Activated CD4-positive, alpha-beta T cell treated with anti-CD3 and anti-CD28 coated beads for 36 hours (primary cell): Measurements from ENCODE around the gene ADCY2. TPM values are rescaled to one million over a fixed set of nuclear protein-coding genes. Genes with fewer than 3 reads are reported as not detected.

ENCODE experiments used
- ATAC-seq: fragments of 200-7000 bp; cut with Tn5 transposase; one replicate; pipeline ENCODE4 v1.10.0; 2021; ENCODE audit warnings: mild to moderate bottlenecking, moderate library complexity
- CTCF ChIA-PET: fragments of 350-600 bp; sonication (Branson Sonifier 250); formaldehyde crosslinking; loops from one replicate; lab custom pipeline; 2021; ENCODE audit warnings: antibody characterized with exemption; lab: Charles Lee
- POLR2A ChIA-PET: fragments of 350-600 bp; sonication (Branson Sonifier 250); formaldehyde crosslinking; loops from one replicate; lab custom pipeline; 2021; ENCODE audit warnings: antibody characterized with exemption, inconsistent platforms; lab: Charles Lee
- DNase-seq: peaks from one replicate; pipeline ENCODE4 v3.0.0-alpha.2; 2020
- H3K27ac Mint-ChIP-seq: one replicate; pipeline ENCODE4 v1.8.0; 2021; ENCODE audit warnings: mixed read lengths
- H3K27me3 Mint-ChIP-seq: one replicate; pipeline ENCODE4 v1.8.0; 2021; ENCODE audit warnings: mixed read lengths
- H3K36me3 Mint-ChIP-seq: one replicate; pipeline ENCODE4 v1.8.0; 2021; ENCODE audit warnings: low read depth, mixed read lengths
- H3K4me1 Mint-ChIP-seq: one replicate; pipeline ENCODE4 v1.8.0; 2021; ENCODE audit warnings: mixed read lengths
- H3K4me3 Mint-ChIP-seq: one replicate; pipeline ENCODE4 v1.8.0; 2021; ENCODE audit warnings: mild to moderate bottlenecking, moderate library complexity, mixed read lengths
- H3K9me3 Mint-ChIP-seq: one replicate; pipeline ENCODE4 v1.8.0; 2021; ENCODE audit warnings: low read depth, mixed read lengths
- intact Hi-C, 2 experiments: fragments of 100-400 bp; cut with DNase I in 1 of 2; cut with micrococcal nuclease in 1 of 2; formaldehyde crosslinking; loops; one replicate each; pipeline versions ENCODE4 v1.14.2 to v1.15.1; 2022 to 2024; cut with DNase I, micrococcal nuclease
- total RNA-seq, 2 experiments: library from RNA; stranded (reverse); gene quantifications; one replicate each; pipeline ENCODE4 v1.2.3, GENCODE V29; 2021

The ADCY2 gene
- total RNA-seq, 2 experiments from 2014 or later = not detected

DNA sequence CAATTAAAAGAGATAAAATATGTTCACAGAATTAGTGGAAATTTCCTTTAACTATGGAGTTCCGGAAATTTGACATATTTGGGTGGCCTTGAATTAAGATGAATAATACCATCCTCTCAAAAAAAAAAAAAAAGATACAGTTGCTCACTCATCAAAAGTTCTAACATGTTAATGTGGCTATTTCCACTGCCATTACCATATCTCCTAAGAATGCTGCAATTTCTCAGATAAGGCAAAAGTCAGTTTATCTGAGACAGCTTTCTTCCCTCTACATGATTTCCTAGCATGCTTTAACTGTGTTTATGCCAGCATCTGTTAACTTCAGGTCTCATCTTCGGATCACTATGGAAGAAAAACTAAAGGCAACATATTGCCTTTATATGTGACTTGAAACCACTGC is 470.3 kb downstream of the ADCY2 start:
- no peak for DNase-seq
- no peak overlapping the region for H3K4me3 Mint-ChIP-seq
- POLR2A ChIA-PET = no interaction called here
- H3K9me3 Mint-ChIP-seq = no peaks in the 10 kb centered on the region
- CTCF ChIA-PET = interaction anchor here (5.0 kb wide), 1 partner anchor 9 kb away, joined by 21 read pairs; no protein-coding TSS in a partner anchor
- peaks cover 43% of the 10 kb centered on the region for H3K4me1 Mint-ChIP-seq
- no peaks in the 10 kb centered on the region for H3K27me3 Mint-ChIP-seq
- ATAC-seq = no peak
- H3K27ac Mint-ChIP-seq = no peak overlapping the region
- H3K36me3 Mint-ChIP-seq = peaks cover 35% of the 10 kb centered on the region
- intact Hi-C loops = loop anchor here (5.0 to 10.0 kb wide), 3 partner anchors 1151 to 1489 kb away; partner anchors contain the start of genes TENT4A (in 2 of the 2) and MED10 (in 1 of the 2)

DNA sequence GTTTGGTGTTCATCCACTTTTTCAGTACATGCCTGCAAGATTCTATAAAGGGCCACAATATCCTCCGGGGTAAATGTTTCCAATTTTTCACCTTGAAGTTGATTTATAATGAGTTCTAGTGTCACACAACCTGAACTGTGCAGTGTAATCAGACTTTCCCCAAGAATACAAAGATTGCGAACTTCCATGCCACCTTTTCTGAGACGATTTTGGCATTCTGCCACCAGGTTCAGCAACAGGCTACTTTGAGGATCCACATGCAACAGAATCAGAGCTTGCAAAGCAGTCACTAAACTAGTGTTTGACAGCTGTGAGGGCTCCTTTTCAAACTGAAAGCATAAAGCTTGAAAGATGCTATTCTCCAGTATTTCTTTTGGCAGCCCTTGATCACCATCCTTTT is 471.3 kb downstream of the ADCY2 start:
- ATAC-seq (no peak), DNase-seq (no peak)
- POLR2A ChIA-PET = interaction anchor here (1.0 kb wide), 1 partner anchor 10 kb away, joined by 3 read pairs; no protein-coding TSS in a partner anchor
- intact Hi-C loops = loop anchor here (5.0 to 10.0 kb wide), 3 partner anchors 1152 to 1490 kb away; partner anchors contain the start of genes TENT4A (in 2 of the 2) and MED10 (in 1 of the 2)
- H3K4me1 Mint-ChIP-seq = peaks cover 53% of the 10 kb centered on the region
- H3K4me3 Mint-ChIP-seq = peak overlapping the region; percentile 94
- CTCF ChIA-PET = interaction anchor here (0.7 to 5.0 kb wide), 3 partner anchors 9 to 20 kb away, joined by 3 to 21 read pairs (median 3); no protein-coding TSS in a partner anchor
- H3K27ac Mint-ChIP-seq = no peak overlapping the region
- H3K9me3 Mint-ChIP-seq = no peaks in the 10 kb centered on the region
- H3K36me3 Mint-ChIP-seq = peaks cover 37% of the 10 kb centered on the region
- no peaks in the 10 kb centered on the region for H3K27me3 Mint-ChIP-seq

DNA sequence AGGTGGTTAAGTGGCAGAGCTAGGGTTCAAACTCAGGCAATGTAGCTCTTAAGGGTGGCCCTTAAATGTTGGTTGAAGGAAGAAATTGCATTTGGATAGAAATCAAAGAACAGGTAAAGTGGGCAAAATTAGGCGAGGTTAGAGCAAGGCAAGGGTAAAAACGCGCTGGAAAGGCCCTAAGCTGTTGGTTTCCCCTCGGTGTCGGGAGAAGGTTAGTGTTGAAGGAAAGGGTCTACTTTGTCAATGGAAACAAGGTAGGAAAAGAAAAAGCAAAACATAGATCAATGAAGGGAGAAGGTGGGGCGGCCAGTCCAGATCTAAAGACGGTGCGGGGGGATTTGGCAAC is 472.5 kb downstream of the ADCY2 start:
- intact Hi-C loops = loop anchor here (2.0 to 10.0 kb wide), 7 partner anchors 18 to 1491 kb away; partner anchors contain the start of genes TENT4A (in 2 of the 2), CFAP90 (in 1 of the 2), MED10 (in 1 of the 2) and NSUN2 (in 1 of the 2)
- Mint-ChIP-seq H3K4me1 (peaks cover 64% of the 10 kb centered on the region), H3K27ac (peak overlapping the region; percentile 95), H3K36me3 (peaks cover 38% of the 10 kb centered on the region), H3K27me3 (no peaks in the 10 kb centered on the region), H3K9me3 (no peaks in the 10 kb centered on the region), H3K4me3 (peak overlapping the region; percentile 94)
- ChIA-PET CTCF (interaction anchor here (1.3 to 5.0 kb wide), 4 partner anchors 8 to 19 kb away, joined by 3 to 21 read pairs (median 6); no protein-coding TSS in a partner anchor), POLR2A (interaction anchor here (0.6 to 1.7 kb wide), 5 partner anchors 9 to 17 kb away, joined by 3 to 4 read pairs (median 3); partner anchors contain the start of gene CFAP90)
- ATAC-seq = no peak
- DNase-seq = peak; percentile 9

DNA sequence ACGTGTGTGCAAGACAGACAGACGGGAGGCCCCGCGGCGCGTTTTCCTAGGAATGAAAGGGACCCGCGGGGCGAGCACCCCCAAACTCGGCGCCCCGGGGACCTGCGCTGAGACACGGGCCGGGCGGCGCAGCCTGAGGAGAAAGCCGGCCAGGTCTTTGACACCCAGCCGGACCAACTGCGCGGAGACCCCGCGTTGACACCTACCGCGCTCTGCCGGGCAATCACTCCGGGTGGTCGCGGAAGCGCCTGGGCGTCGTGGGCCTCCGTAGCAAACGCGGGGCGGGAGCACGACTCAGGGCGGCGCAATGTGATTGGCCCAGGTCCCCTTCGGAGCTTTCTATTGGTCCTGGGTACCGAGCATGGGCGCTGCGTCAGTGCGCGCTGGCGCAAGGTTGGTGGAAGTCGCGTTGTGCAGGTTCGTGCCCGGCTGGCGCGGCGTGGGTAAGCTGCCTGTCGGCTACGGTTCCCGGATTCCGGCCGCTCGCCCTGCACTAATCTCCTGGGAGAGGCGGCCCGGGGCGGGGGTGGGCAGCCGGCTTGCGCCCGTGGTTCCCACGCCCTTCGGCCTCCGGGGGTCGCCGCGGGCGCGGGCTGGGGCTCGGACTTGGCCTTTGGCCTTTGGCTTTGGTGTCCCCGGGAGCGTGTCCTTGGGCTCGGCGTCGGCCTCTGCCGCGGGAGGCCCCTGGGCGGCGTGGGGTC is 473.0 kb downstream of the ADCY2 start, which contains the start of the genes FASTKD3 and MTRR:
Gene FASTKD3, minus strand, starts transcription at position 259 of the 701 bp plus-strand sequence. CDS start 948 bp downstream, outside the sequence.
Gene MTRR, plus strand, starts transcription at position 376 of the 701 bp plus-strand sequence. CDS start 1,647 bp downstream, outside the sequence.
- ATAC-seq (peak; percentile 99), DNase-seq (peak; percentile 93)
- Mint-ChIP-seq H3K27me3 (no peaks in the 10 kb centered on the region), H3K4me3 (peak within 1 kb of the TSS; percentile 94), H3K36me3 (peaks cover 40% of the 10 kb centered on the region), H3K9me3 (no peaks in the 10 kb centered on the region), H3K4me1 (peaks cover 68% of the 10 kb centered on the region), H3K27ac (peak within 1 kb of the TSS; percentile 95)
- intact Hi-C loops = loop anchor here (1.0 to 10.0 kb wide), 10 partner anchors 9 to 1492 kb away; partner anchors contain the start of genes NSUN2 (in 2 of the 2), SRD5A1 (in 2 of the 2), TENT4A (in 2 of the 2) and CFAP90 (in 1 of the 2)
- ChIA-PET CTCF (interaction anchor here (0.6 to 5.0 kb wide), 4 partner anchors 9 to 18 kb away, joined by 3 to 21 read pairs (median 6); no protein-coding TSS in a partner anchor), POLR2A (interaction anchor here (0.5 to 1.7 kb wide), 6 partner anchors 8 to 18 kb away, joined by 3 to 9 read pairs (median 4); partner anchors contain the start of gene CFAP90)

DNA sequence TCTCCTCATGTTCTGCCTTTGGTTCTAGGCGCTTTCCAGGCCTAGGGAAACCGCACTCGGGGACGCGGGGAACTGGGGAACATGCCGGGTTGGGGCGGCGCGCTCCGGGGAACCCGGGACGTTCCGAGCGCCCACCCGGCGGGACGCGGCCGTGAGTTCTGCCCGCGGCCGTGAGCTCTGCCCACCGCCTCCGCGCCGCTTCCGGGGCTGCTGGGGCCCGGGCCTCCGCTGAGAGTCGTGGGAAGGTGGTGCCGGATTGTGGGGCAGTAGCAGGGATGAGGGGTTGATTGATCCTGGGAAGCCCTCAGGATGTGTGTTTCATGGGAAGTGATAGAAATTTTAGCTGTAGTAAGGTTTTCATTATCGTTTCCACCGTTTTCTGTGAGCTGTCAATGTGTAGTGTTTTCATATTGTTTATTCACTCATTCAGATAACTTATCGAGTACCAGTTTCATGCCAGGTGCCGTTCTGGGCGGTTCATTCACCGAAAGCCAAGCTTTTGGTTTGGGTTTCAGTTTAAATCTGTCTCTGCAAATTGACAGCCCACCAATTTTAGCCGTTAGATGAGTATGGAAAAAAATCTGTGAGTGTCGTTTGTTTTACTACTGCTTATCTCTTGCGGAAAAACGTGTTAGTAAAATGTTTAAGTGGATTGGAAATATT is 473.7 kb downstream of the ADCY2 start:
- Mint-ChIP-seq H3K36me3 (peaks cover 42% of the 10 kb centered on the region), H3K4me3 (peak overlapping the region; percentile 94), H3K27me3 (no peaks in the 10 kb centered on the region), H3K9me3 (no peaks in the 10 kb centered on the region), H3K27ac (peak overlapping the region; percentile 90), H3K4me1 (peaks cover 71% of the 10 kb centered on the region)
- peak; percentile 27 for ATAC-seq
- ChIA-PET CTCF (interaction anchor here (0.6 to 5.0 kb wide), 5 partner anchors 9 to 18 kb away, joined by 3 to 21 read pairs (median 6); no protein-coding TSS in a partner anchor), POLR2A (interaction anchor here (0.5 to 1.7 kb wide), 4 partner anchors 7 to 19 kb away, joined by 3 to 9 read pairs (median 4); partner anchors contain the start of gene CFAP90)
- DNase-seq = peak; percentile 61
- intact Hi-C loops = loop anchor here (1.0 to 10.0 kb wide), 10 partner anchors 9 to 1492 kb away; partner anchors contain the start of genes NSUN2 (in 2 of the 2), SRD5A1 (in 2 of the 2), TENT4A (in 2 of the 2) and CFAP90 (in 1 of the 2)

DNA sequence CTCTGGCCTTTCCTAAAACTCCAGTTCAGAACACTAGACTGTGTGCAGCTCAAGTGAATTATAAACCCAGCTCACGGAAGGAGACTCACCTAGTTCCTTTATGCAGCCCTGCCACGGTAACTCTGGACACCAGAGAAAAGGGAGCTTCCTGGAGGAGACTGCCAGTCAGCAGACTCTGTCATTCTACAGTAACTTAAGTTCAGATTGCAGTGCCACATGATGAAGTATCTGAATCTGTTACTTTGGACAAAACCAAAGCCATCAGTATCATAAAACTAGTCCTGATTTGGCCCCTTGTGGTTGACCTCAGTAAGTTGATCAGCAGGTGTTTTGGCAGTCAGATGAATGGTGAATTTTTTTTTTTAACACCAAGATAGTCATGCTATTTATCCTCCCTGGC is 475.7 kb downstream of the ADCY2 start:
- DNase-seq = no peak
- intact Hi-C loops = no loop called here
- Mint-ChIP-seq H3K4me1 (peaks cover 67% of the 10 kb centered on the region), H3K9me3 (no peaks in the 10 kb centered on the region), H3K27me3 (no peaks in the 10 kb centered on the region), H3K27ac (peak overlapping the region; percentile 41), H3K36me3 (peaks cover 51% of the 10 kb centered on the region), H3K4me3 (no peak overlapping the region)
- POLR2A ChIA-PET = interaction anchor here (0.6 kb wide), 1 partner anchor 1112 kb away, joined by 3 read pairs; no protein-coding TSS in a partner anchor
- no peak for ATAC-seq
- CTCF ChIA-PET = interaction anchor here (0.6 to 2.2 kb wide), 4 partner anchors 13 to 949 kb away, joined by 4 to 10 read pairs (median 6); no protein-coding TSS in a partner anchor

DNA sequence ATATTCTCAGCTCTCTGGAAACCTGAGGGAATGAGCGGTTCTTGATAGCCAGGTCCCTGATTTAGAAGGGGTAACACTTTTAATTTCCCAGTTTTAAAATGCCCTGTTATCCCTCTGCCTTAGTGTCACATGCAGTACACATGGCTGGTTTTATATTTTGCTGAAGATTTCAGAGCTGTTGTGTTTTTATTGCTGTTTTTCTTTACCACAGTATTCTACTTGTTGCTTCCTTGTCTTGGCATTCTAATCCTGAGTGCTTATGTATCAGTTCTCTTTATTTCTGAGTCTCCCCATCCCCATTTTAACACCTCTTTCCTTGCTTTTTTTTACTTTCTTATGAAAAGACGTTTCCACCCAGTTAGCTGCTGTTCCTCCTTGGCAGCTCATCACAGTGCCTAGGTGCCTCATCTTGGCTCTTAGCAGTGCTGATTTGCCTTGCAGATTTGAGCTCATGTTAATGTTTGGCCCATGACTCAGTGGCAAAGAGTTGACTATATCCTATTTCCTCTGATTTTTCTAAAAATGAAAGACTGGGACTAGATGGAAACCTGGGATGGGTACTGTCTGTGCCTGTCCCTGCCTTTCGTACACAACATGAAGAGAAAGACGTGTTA is 476.7 kb downstream of the ADCY2 start:
- no peak for DNase-seq
- peaks cover 54% of the 10 kb centered on the region for H3K36me3 Mint-ChIP-seq
- no peaks in the 10 kb centered on the region for H3K9me3 Mint-ChIP-seq
- ChIA-PET CTCF (interaction anchor here (0.7 to 2.2 kb wide), 4 partner anchors 12 to 16 kb away, joined by 3 to 10 read pairs (median 6); no protein-coding TSS in a partner anchor), POLR2A (interaction anchor here (0.6 kb wide), 1 partner anchor 1113 kb away, joined by 3 read pairs; no protein-coding TSS in a partner anchor)
- intact Hi-C loops = no loop called here
- H3K27ac Mint-ChIP-seq = peak overlapping the region; percentile 55
- ATAC-seq = no peak
- H3K4me1 Mint-ChIP-seq = peaks cover 66% of the 10 kb centered on the region
- H3K27me3 Mint-ChIP-seq = no peaks in the 10 kb centered on the region
- peak overlapping the region; percentile 48 for H3K4me3 Mint-ChIP-seq

DNA sequence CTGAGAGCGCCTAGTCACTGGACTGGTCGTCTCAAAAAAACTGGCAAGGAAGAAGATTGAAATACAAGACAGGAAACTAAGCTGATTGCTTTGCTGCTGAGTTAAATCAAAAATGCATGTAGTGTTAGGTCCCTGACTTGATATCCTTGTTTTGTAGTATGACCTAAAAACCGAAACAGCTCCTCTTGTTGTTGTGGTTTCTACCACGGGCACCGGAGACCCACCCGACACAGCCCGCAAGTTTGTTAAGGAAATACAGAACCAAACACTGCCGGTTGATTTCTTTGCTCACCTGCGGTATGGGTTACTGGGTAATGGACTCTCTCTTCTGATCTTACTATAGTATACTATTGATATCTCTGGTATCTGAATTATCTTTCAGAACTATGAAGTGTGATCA is 477.3 kb downstream of the ADCY2 start:
- DNase-seq = peak; percentile 47
- Mint-ChIP-seq H3K27me3 (no peaks in the 10 kb centered on the region), H3K9me3 (no peaks in the 10 kb centered on the region), H3K36me3 (peaks cover 60% of the 10 kb centered on the region), H3K4me3 (peak overlapping the region; percentile 48), H3K27ac (peak overlapping the region; percentile 55), H3K4me1 (peaks cover 69% of the 10 kb centered on the region)
- POLR2A ChIA-PET = no interaction called here
- peak; percentile 5 for ATAC-seq
- intact Hi-C loops = no loop called here
- CTCF ChIA-PET = interaction anchor here (1.7 to 2.2 kb wide), 3 partner anchors 14 to 16 kb away, joined by 5 to 10 read pairs (median 8); no protein-coding TSS in a partner anchor

DNA sequence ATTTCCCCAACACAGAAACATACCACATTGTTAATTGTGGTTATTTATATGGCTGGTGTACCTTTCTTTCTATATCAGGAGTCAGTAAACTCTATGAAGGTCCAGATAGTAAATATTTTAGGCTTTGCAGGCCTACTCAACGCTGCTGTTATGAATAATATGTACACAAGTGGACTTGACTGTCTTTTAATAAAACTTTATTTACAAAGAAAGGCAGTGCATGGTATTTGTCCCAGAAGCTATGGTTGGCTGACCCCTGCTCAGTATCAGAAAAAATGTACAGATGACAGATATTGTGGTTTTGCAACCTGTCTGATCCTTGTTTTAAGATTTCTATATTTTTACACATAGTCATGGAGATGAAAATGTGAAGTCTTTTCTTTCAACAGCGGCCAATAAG is 478.7 kb downstream of the ADCY2 start:
- ChIA-PET CTCF (interaction anchor here (1.0 kb wide), 1 partner anchor 14 kb away, joined by 3 read pairs; no protein-coding TSS in a partner anchor), POLR2A (no interaction called here)
- DNase-seq (no peak), ATAC-seq (no peak)
- Mint-ChIP-seq H3K27ac (no peak overlapping the region), H3K9me3 (no peaks in the 10 kb centered on the region), H3K27me3 (no peaks in the 10 kb centered on the region), H3K4me3 (no peak overlapping the region), H3K36me3 (peaks cover 71% of the 10 kb centered on the region), H3K4me1 (peaks cover 78% of the 10 kb centered on the region)
- intact Hi-C loops = no loop called here

DNA sequence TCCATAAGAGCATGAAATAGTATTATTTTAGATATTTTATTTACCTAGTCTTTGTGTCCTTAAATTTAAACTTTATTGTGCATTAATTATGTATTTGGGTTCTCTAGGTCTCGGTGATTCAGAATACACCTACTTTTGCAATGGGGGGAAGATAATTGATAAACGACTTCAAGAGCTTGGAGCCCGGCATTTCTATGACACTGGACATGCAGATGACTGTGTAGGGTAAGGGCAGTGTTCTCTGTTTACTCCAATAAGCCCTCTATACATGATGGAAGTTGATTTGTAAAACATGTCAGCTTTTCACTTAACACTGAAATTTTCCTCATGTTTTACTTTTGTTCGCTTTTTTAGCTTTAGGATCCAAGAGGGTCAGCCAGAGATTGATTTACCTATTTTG is 479.2 kb downstream of the ADCY2 start:
- ChIA-PET CTCF (interaction anchor here (1.0 kb wide), 1 partner anchor 13 kb away, joined by 3 read pairs; no protein-coding TSS in a partner anchor), POLR2A (no interaction called here)
- no peak overlapping the region for H3K4me3 Mint-ChIP-seq

More for the DNA sequence above, 479.2 kb downstream of the ADCY2 start:
- Mint-ChIP-seq H3K9me3 (no peaks in the 10 kb centered on the region), H3K36me3 (peaks cover 71% of the 10 kb centered on the region), H3K4me1 (peaks cover 75% of the 10 kb centered on the region), H3K27me3 (no peaks in the 10 kb centered on the region), H3K27ac (no peak overlapping the region)
- DNase-seq (no peak), ATAC-seq (no peak)
- intact Hi-C loops = no loop called here
